Small intestine (tissue), 7 donors: ENCODE results near the gene ECHDC1. TPM values are rescaled to one million over a fixed set of nuclear protein-coding genes. Genes with fewer than 3 reads are reported as not detected.

Experiments used
- DNase-seq, 2 donors: peaks; one replicate each; pipeline versions ENCODE4 v3.0.0 to v3.0.0-alpha.2; 2013
- FAIRE-seq: peaks from 2 replicates; lab custom pipeline; 2012; peaks lifted over from hg19 to GRCh38; lab: Jason Lieb, UNC
- H3K27ac ChIP-seq, 3 donors: one replicate each; pipeline ENCODE4 v1.5.1; 2013; ENCODE audit warnings: low read length in 2 of 3, mild to moderate bottlenecking in 2 of 3, control low read depth in 1 of 3, inconsistent platforms in 1 of 3, low read depth in 1 of 3, moderate library complexity in 1 of 3
- H3K27me3 ChIP-seq, 3 donors: one replicate each; pipeline ENCODE4 v1.6.1; 2013; ENCODE audit warnings: low read length in 3 of 3, inconsistent platforms in 1 of 3; ENCODE audit not compliant: control insufficient read depth in 3 of 3, insufficient read depth in 3 of 3
- H3K36me3 ChIP-seq, 3 donors: one replicate each; pipeline ENCODE4 v1.6.1; 2013; ENCODE audit warnings: low read length in 3 of 3, inconsistent platforms in 1 of 3, low read depth in 1 of 3, mild to moderate bottlenecking in 1 of 3, moderate library complexity in 1 of 3; ENCODE audit not compliant: control insufficient read depth in 3 of 3, insufficient read depth in 2 of 3
- H3K4me1 ChIP-seq, 3 donors: one replicate each; pipeline ENCODE4 v1.6.1; 2013; ENCODE audit warnings: low read length in 2 of 3, inconsistent platforms in 1 of 3, low read depth in 1 of 3, mild to moderate bottlenecking in 1 of 3, moderate library complexity in 1 of 3; ENCODE audit not compliant: control insufficient read depth in 3 of 3, insufficient read depth in 2 of 3
- H3K4me3 ChIP-seq, 3 donors: one replicate each; pipeline ENCODE4 v1.5.1; 2013; ENCODE audit warnings: low read length in 3 of 3, control low read depth in 1 of 3, inconsistent platforms in 1 of 3, low read depth in 1 of 3, mild to moderate bottlenecking in 1 of 3, moderate library complexity in 1 of 3
- H3K9me3 ChIP-seq, 2 donors: one replicate each; pipeline ENCODE4 v1.6.1; 2013; ENCODE audit warnings: low read depth in 1 of 2, low read length in 1 of 2; ENCODE audit not compliant: control insufficient read depth in 2 of 2, insufficient read depth in 1 of 2
- WGBS, 3 donors: extraction: QIAGEN DNeasy Blood & Tissue Kit; methylation state at CpG; one replicate each; pipeline ENCODE4 v1.1.7; 2013; 5-methylcytosine and 5-hydroxymethylcytosine counted together
- polyA plus RNA-seq, 4 donors: library from polyadenylated mRNA; stranded (reverse) in 3 of 4; unstranded in 1 of 4; fragments of 200-250 nt in 3 of 4; fragments of 120-200 nt in 1 of 4; gene quantifications; one replicate each; pipeline versions ENCODE4 v1.2.1 to v1.2.3, GENCODE V29; 2013
- donor health status: healthy with polysubstance abuse.
- donor health status: control.
- donor health status: control.
- donor health status: Bipolar disorder and iron deficiency.
- donor health status: healthy.

Gene ECHDC1
- polyA plus RNA-seq, 4 donors: 50.0 to 62.2 (median 60.0) TPM

GRCh38 chr6:127272576-127272975, 70.8 kb downstream of the ECHDC1 start:
- H3K27ac ChIP-seq: no peak overlapping the region
- H3K4me3 ChIP-seq: no peak overlapping the region
- no peaks in the 10 kb centered on the region for H3K9me3 ChIP-seq
- H3K36me3 ChIP-seq: no peaks in the 10 kb centered on the region
- no peak for DNase-seq
- FAIRE-seq: no peak
- 87 to 99% (median 94%) methylated on average over 3 of the region's 3 CpGs for WGBS, 3 donors
- H3K27me3 ChIP-seq: no peaks in the 10 kb centered on the region
- H3K4me1 ChIP-seq: peaks cover 0 to 5% (median 0%) of the 10 kb centered on the region in 3 donors

- peak overlapping the region; percentile 83 to 94 (median 88) for H3K4me3 ChIP-seq
- peaks cover 0 to 5% (median 0%) of the 10 kb centered on the region in 3 donors for H3K4me1 ChIP-seq
- WGBS, 3 donors: 2% methylated on average over 16 of the region's 16 CpGs
- DNase-seq (peak in 1 of 2 donors; percentile 44), FAIRE-seq (no peak)
- no peaks in the 10 kb centered on the region for H3K9me3 ChIP-seq
- peak overlapping the region; percentile 94 to 100 (median 99) for H3K27ac ChIP-seq
- no peaks in the 10 kb centered on the region for H3K36me3 ChIP-seq
- peaks cover 0 to under 1% (median 0%) of the 10 kb centered on the region in 3 donors for H3K27me3 ChIP-seq
These were observed 75.5 kb downstream of the ECHDC1 start for GRCh38 chr6:127267646-127268625.

DNA sequence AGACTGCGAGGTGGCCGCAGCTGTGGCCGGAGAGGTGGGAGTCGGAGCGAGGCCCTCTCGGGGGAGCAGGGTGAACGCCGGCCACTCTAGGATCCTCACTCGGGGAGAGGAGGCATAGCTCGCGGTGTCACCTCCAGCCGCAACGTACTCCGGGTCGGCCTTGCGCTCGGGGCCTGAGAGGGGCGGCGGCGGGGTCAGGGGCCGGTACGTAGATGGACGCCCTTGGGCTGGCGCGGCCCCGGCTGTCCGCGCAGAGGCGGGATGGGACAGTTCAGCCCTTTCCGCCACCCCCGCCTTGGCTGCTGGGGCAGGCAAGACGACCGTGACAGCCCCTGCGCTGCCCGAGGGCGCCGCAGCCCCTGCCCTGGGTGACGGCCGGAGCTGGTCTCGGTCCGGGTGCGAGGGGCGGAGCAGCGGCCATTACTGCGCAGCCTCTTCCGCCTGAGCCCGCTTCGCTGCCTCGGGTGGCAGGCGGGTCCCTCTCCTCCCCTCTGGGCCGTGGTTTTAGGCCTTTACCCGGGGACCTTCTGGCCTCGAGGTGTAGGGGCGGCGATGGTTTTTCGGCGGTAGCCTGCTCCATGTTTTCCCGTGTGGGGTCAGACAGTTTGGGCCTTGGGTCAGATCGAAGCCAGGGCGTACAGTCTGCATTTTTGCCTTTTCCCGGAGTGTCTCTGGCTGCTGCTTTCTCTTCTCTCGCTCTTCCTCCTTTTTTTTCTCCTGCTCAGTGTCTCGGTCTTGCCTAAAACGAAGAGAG, 76.3 kb downstream of the ECHDC1 start:
- Histone ChIP-seq H3K27ac (peak overlapping the region; percentile 94 to 100 (median 99)), H3K4me3 (peak overlapping the region; percentile 83 to 94 (median 88)), H3K9me3 (no peaks in the 10 kb centered on the region), H3K36me3 (no peaks in the 10 kb centered on the region), H3K4me1 (peaks cover 0 to 5% (median 0%) of the 10 kb centered on the region in 3 donors), H3K27me3 (peaks cover 0 to 2% (median 0%) of the 10 kb centered on the region in 3 donors)
- DNase-seq (peak; percentile 49 to 89), FAIRE-seq (no peak)
- WGBS, 3 donors: 0 to 1% (median 0%) methylated on average over 51 to 64 of the region's 64 CpGs

DNA sequence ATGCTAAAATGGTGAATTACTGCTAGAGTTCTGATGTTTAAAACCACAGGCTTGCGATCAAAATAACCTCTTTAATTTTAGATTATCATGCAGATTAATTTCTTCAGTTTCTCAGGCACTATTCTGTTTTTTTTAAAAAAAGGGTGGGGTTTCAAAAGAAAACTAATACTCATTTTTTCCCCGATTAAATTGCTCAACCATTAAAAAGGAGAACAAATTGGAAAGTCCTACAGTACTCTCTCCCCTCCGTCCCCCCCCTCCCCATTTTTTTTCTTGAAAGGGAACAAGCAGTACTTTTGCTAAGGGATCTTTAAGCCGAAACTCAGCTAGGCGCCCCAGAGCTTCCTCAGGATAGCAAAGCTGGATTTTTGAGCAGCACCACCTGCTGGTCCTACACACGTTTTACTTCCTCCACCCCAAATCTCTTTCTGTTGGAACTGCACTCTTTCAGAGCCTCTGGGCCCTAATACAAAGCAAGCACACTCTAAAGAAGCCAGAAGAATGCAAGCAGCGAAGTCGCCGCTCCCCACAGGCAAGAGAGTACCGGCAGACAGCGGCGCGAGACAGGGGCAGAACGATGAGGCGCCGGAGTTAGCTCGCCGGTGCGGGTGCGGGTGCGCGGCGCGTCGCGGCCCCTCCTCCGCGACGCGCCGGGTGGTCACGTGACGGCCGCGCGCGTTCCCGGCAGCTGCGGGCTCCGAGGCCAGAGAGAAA, 77.1 kb downstream of the ECHDC1 start, which contains the start of gene RNF146:
Gene RNF146, plus strand, starts transcription at position 687 of the 714 bp plus-strand sequence. CDS start 13,475 bp downstream, outside the sequence.
- H3K4me3 ChIP-seq: peak within 1 kb of the TSS; percentile 83 to 94 (median 88)
- peaks cover 0 to 5% (median 0%) of the 10 kb centered on the region in 3 donors for H3K4me1 ChIP-seq
- H3K36me3 ChIP-seq: no peaks in the 10 kb centered on the region
- FAIRE-seq: no peak
- no peaks in the 10 kb centered on the region for H3K9me3 ChIP-seq
- whole genome bisulfite sequencing, 3 donors: 0 to 1% (median 0%) methylated on average over 38 to 40 of the region's 40 CpGs
- H3K27me3 ChIP-seq: peaks cover 0 to 2% (median 0%) of the 10 kb centered on the region in 3 donors
- DNase-seq: peak; percentile 80 to 93
- peak within 1 kb of the TSS; percentile 94 to 100 (median 99) for H3K27ac ChIP-seq

GRCh38 chr6:127263481-127263880, 79.9 kb downstream of the ECHDC1 start:
- Histone ChIP-seq H3K4me1 (no peaks in the 10 kb centered on the region), H3K27ac (no peak overlapping the region), H3K36me3 (no peaks in the 10 kb centered on the region), H3K4me3 (no peak overlapping the region), H3K27me3 (peaks cover 0 to 2% (median 0%) of the 10 kb centered on the region in 3 donors), H3K9me3 (no peaks in the 10 kb centered on the region)
- FAIRE-seq (no peak), DNase-seq (no peak)
- WGBS, 3 donors: 62 to 68% (median 68%) methylated on average over 4 of the region's 4 CpGs

DNA sequence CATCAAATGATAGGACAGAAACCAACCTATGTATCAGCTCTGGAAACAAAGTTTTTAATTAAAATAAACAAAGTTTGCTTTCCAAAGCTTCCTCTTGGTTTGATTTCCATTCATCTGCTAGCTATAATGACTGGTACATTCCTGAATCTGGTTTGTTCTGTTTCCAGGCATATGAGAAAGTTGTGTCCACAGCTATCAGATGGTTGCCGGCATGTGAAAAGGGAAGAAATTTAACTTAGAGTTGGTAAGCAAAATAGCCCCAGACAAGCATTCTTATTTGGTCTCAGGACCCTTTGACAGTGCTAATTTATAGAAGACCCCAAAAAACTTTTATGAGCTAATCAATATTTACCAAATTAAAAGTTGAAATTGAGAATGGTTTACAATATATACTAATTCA, 80.5 kb downstream of the ECHDC1 start:
- 80 to 91% (median 81%) methylated on average over 1 of the region's 1 CpG for WGBS, 3 donors

GRCh38 chr6:127255286-127255685, 88.1 kb downstream of the ECHDC1 start:
- FAIRE-seq (no peak), DNase-seq (no peak)
- WGBS, 3 donors: 85 to 92% (median 89%) methylated on average over 6 of the region's 6 CpGs
- H3K9me3 ChIP-seq: no peaks in the 10 kb centered on the region
- H3K4me3 ChIP-seq: no peak overlapping the region
- no peaks in the 10 kb centered on the region for H3K4me1 ChIP-seq
- H3K27ac ChIP-seq: no peak overlapping the region
- no peaks in the 10 kb centered on the region for H3K36me3 ChIP-seq
- no peaks in the 10 kb centered on the region for H3K27me3 ChIP-seq

More for the DNA sequence above, 80.5 kb downstream of the ECHDC1 start:
- no peak for DNase-seq
- FAIRE-seq: no peak
- Histone ChIP-seq H3K36me3 (no peaks in the 10 kb centered on the region), H3K27me3 (peaks cover 0 to 2% (median 0%) of the 10 kb centered on the region in 3 donors), H3K27ac (no peak overlapping the region), H3K9me3 (no peaks in the 10 kb centered on the region), H3K4me3 (no peak overlapping the region), H3K4me1 (no peaks in the 10 kb centered on the region)
